ENCODE measurements around the gene SIK1.
"Not testable (repeated sequence)": the region's sequence is repeated elsewhere in the genome, so short reads cannot be mapped to it uniquely, and the experiment has no call there.

GRCh38 chr21:43465159-43465558 lies 38.2 kb upstream of the SIK1 start:
- TF ChIP-seq JUNB (IDR thresholded peaks at IDR 0.05; ENCODE audit: unreplicated experiment); CTCF (conservative IDR thresholded peaks at IDR 0.05; ENCODE audit: low read depth in 2 of 2); EZH2 (IDR thresholded peaks at IDR 0.05; ENCODE audit: low read depth, unreplicated experiment); REST (IDR thresholded peaks at IDR 0.05; ENCODE audit: unreplicated experiment); POLR2AphosphoS5 (IDR thresholded peaks at IDR 0.05; ENCODE audit: low read depth); EZH2phosphoT487 (IDR thresholded peaks at IDR 0.05; ENCODE audit: unreplicated experiment); ZNF114 (CRISPR knock-in tag; IDR thresholded peaks at IDR 0.05); CREB1 (CRISPR knock-in tag; IDR thresholded peaks at IDR 0.05; ENCODE audit: low read depth); ZNF462 (CRISPR knock-in tag; IDR thresholded peaks at IDR 0.05); ZNF331 (CRISPR knock-in tag; IDR thresholded peaks at IDR 0.05; ENCODE audit: low read depth); NANOG (IDR thresholded peaks at IDR 0.05; ENCODE audit: borderline replicate concordance); ETS1 (IDR thresholded peaks at IDR 0.05): not testable (repeated sequence)
